ENCODE data around the gene WWC2. TPM values are rescaled to one million over a fixed set of nuclear protein-coding genes. Genes with fewer than 3 reads are reported as not detected.
"Not testable (repeated sequence)": the region's sequence is repeated elsewhere in the genome, so short reads cannot be mapped to it uniquely, and the experiment has no call there.

WWC2 gene
- total RNA-seq, 1 experiment from 2014 or later: 4.1 TPM

DNA sequence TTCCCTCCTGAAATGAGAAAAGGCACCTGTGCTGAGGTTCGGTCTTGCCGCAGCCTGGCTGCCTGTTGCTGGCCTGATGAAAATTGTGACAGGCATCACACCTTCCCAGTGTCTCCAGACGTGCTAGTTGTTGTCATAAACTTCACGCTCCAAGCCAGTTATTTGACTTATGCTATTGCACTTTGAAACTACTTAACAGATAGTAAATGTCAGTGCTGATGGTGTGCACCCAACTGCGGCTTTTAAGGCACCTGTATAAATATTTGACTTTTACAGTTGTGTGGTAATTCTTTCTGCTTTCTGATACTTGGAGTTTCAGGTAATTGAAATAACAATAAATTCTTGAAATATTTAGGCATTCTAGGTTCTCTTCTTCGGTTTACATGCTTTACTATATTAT is 1.8 kb downstream of the WWC2 start:
- DNase-seq (ENCODE audit: low read depth): no peak

DNA sequence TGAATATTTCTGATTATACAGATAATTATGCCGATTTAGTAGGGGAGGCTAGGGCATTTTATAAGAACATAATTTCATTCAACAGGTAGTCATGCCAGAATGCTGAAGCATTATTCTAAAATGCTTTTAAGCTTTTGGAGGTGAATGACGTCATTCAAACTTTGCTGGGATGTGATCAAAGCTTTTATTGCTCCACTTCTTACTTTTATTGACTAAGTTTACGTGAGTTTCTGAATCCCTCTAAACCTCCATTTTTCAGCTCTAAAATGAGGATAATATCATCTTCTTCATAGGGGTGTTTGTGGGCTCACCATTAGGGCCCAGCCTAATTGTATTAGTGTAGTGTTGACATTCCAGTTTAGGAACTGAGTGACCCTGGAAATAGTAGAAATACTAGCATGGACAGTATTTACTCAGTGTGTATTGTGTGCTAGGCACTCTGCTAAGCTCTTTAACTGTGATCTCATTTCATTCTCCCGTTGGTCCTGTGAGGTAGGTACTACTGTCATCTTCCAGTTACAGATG is 3.0 kb downstream of the WWC2 start:
- DNase-seq (ENCODE audit: low read depth): no peak

DNA sequence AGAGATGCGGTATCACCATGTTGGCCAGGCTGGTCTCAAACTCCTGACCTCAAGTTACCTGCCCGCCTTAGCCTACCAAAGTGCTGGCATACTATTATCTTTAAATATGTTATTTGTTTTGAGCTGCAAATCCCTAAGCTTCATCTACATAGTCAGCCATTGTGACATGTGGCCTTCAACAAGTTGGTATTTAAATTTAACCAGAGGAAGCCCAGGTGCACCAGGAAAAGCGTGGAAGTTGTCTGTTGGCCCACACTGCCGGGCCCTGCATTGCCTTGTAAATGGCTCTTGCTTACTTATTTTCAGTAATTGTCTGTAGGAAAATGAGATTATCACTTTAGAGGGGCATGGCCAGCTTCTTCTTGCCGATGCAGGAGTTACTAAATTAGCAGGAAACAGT is 6.0 kb downstream of the WWC2 start:
- DNase-seq (ENCODE audit: low read depth): no peak

DNA sequence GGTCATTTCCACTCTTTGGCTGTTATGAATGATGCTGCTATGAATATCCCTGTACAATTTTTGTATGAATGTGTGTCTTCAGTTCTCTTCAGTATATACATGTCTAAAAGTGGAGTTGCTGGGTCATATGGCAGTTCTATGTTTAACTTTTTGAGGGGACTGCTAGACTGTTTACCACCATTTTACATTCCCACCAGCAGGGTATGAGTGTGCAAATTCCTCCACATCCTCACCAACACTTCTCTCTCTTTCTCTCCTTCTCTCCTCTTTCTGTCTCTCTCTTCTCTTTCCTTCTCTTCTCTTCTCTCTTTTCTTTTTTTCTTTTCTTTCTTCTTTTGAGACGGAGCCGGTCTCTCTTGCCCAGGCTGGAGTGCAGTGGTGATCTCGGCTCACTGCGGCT is 7.8 kb downstream of the WWC2 start:
- DNase-seq (ENCODE audit: low read depth): no peak

DNA sequence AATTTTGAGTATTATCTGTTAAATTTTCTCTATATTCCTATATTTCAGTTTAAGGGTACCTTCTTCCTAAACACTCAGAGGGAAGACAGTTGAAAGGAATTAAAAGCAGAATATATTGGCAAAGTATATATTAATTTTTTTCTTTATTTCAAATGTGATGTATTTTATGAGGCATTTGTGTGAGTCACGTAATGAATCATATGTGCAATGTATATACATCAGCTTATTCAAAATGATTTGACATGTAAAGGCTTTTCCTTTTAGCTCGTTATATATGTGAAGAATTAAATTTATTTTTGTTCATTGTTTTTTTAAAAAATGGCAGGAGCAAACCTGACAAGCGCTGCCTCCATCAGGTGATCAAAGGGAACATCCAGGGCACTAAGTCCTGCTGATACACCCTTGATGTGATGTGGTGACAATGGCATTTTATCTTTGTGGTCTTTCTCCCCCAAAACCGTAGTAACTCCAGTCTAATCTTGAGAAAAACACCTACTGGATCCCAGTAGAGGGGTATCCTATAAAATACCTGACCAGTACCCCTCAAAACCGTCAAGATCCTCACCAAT is 8.9 kb downstream of the WWC2 start:
- no peak for DNase-seq (ENCODE audit: low read depth)

DNA sequence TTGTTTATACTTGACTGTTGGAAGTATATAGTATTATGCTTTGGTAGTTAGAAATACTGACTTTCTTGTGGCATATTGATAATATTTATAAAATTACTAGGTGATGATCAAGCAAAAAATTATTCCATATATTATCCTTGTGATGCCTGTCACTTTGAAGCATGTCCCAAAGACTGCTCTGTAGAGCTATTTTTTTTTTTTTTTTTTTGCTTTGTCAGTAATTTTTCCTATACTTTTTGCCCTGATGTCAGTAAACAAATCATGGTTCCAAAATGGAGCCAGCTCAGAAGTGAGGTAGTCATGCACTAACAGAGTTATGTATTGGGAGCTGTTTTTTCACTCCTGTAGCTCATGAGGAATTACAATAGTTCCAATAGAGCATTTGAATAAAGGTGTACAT is 11.2 kb downstream of the WWC2 start:
- DNase-seq (ENCODE audit: low read depth): no peak

DNA sequence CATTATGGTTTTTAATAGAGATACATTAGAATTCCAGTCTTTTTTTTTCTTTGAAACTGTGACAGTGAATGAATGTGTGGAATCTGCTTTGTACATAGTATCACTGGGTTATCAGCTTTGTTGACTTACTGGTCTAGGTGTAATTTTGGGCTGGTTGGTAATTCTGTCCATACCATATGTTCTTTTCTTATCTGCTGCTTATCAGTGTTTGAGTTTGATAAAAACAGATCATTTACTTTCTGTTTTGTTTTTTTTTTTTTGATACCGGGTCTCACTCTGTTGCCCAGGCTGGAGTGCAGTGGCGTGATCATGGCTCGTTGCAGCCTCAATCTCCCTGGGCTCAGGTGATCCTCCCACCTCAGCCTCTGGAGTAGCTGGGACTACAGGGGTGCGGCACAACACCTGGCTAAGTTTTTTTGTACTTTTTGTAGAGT is 12.4 kb downstream of the WWC2 start:
- no peak for DNase-seq (ENCODE audit: low read depth)

DNA sequence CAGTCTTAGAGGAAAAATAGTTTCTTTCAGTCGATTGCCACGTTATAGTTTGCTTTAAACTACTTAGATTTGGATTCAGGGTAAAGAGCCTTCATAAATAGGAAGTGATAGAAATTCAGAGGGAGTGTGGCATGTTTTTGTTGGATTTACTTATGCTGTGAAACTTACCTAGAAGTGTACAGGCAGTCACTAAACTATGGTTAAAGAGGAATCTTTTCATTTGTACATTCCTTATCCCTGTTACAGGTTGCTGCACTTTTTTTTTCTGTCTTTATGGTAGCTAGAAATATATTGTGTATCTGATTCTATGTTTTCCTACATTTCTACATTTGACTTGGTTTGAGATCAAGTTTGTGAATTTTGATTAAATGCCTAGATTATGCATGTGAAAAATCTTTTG is 19.1 kb downstream of the WWC2 start:
- no peak for DNase-seq (ENCODE audit: low read depth)

DNA sequence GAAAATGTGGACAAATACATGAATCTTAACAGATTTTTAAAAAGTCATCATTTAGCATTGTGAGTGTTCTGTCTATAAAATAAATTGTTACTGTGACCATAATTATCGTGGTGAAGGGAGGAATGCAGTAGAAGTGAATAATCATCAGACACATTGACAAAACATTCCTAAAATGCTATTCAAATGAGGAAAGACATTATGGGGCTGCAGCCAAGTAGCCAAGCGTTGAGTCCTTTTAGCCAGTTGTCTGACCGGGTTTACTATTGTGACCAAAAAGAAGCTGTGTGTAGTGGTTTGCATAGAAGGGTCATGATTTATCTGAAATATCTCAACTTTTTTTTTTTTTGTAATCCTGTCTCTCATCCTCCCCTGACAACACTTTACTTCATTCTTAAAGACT is 19.5 kb downstream of the WWC2 start:
- DNase-seq (ENCODE audit: low read depth): peak; percentile 64

DNA sequence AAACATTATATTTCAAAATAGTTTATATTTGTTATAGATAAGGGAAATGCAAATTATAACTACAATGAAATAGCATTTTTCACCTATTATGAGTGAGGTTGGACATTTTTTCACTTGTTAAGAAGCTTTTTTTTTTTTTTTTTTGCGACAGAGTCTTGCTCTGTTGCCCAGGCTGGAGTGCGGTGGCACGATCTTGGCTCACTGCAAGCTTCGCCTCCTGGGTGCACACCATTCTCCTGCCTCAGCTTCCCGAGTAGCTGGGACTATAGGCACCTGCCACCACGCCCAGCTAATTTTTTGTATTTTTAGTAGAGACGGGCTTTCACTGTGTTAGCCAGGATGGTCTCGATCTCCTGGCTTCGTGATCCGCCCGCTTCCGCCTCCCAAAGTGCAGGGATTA is 22.6 kb downstream of the WWC2 start:
- DNase-seq (ENCODE audit: low read depth): not testable (repeated sequence)

DNA sequence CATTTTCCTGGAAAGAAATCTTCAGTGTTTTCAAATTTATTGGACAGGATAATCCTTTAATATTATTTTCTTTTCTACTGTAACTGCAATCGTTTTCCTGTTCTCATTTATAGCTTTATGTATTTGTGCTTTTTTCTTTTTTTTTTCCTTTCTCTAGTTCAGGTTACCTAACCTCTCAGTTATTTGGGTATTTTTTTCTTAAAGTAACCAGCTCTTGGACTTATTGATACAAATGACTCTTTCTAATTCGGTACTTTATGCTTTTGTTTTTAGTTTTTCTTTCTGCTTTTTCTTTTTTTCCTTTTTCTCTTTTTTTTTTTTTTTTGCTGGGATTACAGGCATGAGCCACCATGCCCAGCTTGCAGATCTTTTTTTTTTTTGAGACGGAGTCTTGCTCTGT is 25.2 kb downstream of the WWC2 start:
- no peak for DNase-seq (ENCODE audit: low read depth)

DNA sequence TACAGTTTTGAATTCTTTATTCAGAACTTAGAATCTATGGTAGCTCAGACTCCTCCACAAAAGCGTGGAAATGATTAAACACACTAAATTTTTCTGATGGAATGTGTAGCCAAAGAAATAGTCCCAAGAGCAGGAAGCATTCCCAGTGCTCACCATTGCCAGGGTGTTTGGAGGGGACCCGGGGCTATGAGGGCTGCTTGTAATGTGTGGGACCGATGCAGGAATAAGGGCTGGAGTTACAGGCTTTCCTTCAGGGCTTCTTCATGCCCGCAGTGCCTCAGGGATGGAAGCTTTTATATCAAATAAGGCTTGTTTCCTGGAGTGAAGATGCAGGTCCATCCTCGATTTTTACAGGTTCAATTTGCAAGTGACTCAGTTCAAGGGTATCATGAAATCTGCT is 25.8 kb downstream of the WWC2 start:
- DNase-seq (ENCODE audit: low read depth): no peak

DNA sequence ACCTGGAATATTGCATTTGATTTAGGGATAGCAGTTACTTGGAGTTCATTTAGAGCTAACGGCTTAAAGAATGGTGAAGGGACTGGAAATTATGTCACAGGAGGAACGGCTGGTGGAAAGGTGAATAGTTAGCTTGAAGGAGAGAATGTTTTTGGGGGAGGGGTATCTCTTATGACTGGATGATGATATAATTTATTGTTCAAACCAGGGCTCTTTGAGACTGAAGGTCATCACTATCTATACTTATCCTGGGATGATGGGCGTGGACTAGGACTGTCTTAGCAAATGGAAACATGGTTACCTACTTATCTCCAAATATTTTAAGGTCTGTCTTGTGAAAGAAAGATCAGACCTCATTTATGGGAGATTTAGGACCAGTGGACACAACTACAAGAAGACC is 30.1 kb downstream of the WWC2 start:
- DNase-seq (ENCODE audit: low read depth): no peak

DNA sequence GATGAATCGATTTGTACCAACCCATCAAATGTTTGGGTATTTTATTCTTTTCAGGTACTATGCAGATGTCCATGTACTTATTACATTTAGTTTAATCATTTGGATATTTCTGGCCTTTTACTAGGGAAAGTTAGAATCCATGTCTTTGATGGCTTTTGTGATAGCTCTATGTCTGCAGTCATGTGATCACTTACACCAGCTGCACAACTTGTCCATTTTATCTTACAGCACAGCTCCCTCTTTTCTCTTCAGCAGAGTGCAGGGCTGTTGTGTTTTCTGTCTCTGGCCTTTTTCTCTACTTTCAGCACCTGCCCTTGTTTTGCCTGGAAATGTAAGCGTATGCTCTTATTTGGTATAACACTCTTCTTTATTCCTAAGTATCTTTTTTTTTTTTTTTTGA is 30.6 kb downstream of the WWC2 start:
- DNase-seq (ENCODE audit: low read depth): no peak

DNA sequence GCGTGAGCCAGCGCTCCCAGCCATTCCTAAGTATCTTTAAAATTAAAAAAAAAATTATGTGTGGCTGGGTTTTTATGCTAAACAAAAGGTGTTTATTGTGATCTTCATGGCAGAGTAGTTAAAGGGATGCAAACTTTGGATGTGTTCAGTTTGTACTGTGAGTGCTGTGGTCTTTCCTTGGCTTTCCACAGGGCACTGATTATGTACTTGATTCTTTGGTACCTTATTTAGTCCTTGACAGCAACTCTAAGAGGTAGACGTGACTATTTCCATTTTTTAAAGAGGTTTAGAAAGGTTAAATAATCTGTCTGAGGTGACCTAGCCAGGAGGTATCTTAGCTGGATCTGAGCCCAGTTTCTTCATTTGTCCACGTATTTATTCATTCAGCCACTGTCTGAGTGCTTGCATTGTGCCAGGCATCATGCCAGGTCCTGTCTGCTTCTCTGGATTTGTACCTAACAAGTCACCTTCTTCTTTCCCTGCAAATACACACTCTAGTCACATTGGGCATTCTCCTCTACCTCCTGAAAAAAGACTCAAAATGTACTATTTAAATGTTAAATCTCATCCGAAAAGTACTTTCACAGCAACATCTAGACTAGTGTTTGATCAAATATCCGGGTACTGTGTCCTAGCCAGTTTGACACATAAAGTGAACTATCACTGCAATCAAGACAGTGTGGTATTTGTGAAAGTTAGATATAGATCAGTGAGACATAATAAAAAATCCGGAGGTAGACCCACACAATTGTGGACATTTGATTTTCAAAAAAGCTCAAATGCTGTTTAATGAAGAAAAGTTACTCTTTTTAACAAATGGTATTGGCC is 31.5 kb downstream of the WWC2 start:
- DNase-seq (ENCODE audit: low read depth): no peak

DNA sequence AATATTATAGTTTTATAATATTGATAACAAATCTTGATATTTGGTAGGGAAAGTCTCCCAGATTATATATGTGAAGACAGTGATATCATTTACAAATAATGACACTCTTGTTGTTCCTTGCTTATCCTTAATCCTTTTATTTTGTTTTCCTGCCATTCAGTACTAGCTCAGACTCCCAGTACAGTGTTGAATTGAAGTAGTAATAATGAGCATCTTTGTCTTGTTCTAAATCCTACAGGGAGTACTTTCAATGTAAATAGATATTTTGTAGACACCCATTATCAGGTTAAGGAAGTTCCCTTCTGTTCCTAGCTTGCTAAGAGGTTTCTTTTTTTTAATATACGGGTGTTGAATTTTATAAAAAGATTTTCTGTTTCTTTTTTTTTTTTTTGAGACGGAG is 33.0 kb downstream of the WWC2 start:
- DNase-seq (ENCODE audit: low read depth): no peak

DNA sequence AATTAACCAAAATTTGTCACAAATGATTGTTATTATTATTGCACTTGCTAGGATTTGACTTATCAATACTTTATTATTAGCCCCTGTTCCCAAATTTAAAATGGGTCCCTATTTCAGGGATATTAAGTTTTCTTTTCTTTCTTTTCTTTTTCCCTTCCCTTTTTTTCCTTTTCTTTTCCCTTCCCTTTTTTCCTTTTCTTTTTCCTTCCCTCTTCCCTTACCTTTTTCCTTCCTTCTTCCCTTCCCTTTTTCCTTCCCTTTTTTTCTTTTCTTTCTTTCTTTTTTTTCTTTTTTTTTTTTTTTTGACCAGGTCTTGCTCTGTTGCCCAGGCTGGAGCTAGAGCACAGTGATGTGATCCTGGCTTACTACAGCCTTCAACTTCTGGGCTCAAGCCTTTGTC is 33.8 kb downstream of the WWC2 start:
- DNase-seq (ENCODE audit: low read depth): no peak

DNA sequence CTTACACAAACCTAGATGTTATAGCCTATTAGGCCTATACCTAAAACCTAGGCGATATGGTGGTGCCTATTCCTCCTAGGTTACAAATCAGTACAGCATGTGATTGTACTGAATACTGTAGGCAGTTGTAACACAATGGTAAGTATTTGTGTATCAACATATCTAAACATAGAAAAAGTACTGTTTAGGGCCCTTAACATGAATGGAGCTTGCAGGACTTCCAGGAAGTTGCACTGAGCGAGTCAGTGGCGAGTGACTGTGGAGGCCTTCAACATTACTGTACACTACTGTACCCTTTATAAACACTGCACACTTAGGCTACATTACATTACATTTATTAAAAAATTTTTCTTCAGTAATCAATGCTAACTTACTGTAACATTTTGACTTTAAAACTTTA is 37.8 kb downstream of the WWC2 start:
- DNase-seq (ENCODE audit: low read depth): no peak

DNA sequence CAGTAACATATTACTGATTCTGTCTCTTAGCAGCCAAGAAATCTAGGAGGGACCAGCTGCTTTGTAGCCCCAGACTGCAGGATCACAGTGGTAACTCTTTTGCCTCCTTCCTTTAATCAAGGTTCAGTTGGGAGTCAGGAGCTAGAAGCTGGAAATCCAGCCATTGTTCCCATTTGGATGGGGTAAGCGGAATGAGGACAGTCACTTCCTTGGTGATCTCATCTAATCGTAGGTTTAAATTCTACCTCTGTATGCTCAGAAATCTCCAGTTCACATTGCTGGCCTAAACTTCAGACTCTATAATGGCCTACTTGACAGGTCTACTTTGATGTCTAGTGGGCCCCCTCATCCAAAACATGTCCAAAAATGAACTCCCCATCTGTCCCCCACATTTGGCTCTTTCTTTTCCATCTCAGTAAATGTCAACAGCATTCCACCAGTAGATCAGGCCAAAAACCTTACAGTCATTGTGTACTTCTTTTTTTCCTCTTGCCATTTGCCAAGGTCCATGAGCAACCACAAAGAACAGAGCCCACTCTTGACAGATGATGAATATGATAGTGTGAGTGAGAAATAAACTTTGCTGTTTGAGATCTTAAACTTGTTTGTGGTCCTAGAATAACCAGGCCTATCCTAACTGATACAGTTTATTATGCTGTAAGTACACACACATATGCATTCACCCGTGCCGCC is 40.1 kb downstream of the WWC2 start:
- DNase-seq (ENCODE audit: low read depth): no peak

DNA sequence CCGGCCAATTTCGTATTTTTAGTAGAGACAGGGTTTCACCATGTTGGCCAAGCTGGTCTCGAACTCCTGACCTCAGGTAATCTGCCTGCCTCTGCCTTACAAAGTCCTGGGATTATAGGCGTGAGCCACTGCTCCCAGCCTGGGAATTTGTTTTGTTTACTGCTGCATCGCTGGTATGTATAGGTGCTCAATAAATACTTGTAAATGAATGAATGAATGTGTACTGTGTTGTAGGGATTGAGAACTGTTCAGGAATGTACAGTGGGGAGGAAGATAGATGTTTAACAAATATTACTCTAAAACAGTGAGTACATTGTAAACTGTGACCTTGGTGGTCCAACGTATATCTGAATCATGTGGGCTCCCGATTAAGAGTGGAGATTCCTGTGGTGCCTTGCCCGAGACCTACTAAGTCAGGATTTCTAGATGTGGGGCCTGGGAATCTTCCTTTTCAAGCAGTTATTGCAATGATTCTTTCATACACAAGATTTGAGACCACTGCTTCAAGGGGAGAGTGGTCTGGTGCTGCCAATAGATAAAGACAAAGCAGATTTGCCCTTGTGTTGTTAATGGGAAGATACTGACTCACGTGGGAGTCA is 41.0 kb downstream of the WWC2 start:
- DNase-seq (ENCODE audit: low read depth): no peak

DNA sequence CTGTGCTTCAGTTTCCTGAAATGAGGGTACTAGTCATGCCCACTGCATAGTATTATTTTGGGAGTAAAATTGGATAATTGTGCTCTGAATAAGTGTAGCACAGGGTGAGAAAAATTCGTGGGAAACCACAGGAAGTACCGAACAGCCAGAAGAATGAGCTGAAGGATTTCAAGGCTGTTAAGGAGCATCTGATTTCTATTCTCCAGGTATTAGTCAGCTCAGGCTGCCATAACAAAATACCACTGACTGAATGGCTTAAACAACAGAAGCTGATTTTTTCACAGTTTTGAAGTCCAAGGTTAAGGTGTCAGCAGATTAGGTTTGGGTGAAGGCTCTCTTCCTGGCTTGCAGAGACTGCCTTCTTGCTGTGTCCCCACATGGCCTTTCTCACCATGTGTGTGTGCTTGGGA is 41.9 kb downstream of the WWC2 start:
- DNase-seq (ENCODE audit: low read depth): peak; percentile 73

DNA sequence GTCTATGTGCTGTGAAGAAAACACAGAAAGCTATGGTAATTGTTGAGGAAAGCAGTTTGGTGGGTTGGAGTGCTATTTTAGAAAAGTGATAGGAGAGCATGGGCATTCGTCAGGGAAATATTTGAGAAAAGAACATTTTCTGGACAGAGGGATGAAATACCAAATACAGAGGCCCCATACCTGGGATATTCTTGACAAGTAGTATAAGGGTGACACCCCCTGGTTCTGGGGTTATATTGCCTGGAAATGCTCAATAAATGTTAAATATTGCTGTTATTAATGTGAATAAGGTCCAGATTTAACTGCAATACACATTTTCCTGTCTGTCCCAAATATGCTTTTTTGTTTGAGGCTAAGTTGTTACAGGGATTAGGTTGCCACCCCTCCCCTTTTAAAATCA is 42.9 kb downstream of the WWC2 start:
- DNase-seq (ENCODE audit: low read depth): no peak

All from Daoy (cell line).